HG03196 (cell line): Measurements from ENCODE around the gene RAB24.
"Not testable (repeated sequence)": the region's sequence is repeated elsewhere in the genome, so short reads cannot be mapped to it uniquely, and the experiment has no call there.

Experiments
- ATAC-seq: cut with Tn5 transposase; IDR thresholded peaks from one replicate; pipeline ENCODE4 v1.9.1; 2021; ENCODE audit not compliant: unreplicated experiment

RAB24 gene

DNA sequence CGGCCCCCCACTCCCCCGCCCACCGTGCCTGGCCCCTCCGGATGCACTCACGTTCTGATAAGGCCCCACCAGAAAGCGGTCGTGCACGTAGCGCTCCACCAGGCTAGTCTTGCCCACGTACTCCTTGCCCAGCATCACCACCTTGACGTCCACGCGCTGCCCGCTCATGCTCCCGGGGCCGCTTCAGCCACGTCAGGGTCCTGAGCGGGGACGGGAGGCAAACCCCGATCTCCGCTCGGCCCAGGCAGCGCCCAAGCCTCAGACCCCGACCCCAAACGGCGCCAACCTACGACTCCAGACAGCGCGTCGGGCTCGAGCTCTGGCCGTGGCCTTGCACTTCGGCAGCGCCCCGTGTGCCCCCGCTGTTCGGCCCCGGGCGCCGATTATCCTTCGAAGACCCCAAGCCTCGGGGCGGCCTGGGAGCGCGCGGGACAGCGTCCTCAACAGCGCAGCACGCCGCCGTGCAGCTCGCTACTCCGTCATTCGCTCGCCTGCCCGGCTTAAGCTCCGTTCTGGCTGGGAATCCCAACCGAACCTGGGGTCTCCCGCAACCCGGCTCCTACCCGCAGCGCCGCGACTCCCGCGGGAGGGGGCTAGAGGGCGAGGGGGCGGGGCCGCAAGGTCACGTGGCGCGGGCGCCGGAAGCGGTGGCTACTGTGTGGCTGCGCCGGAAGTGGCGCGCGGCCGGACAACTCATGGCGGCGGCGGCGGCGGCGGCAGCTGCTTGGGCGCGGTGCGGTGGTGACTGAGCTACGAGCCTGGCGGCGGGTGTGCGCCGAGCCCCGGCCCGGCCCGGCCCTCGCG lies at the start of gene RAB24, which contains the start of gene PRELID1:
TSS of gene RAB24 (minus strand) at position 599 of the 804 bp plus-strand sequence. CDS start at position 168, 431 bp downstream.
TSS of gene PRELID1 (plus strand) at position 679 of the 804 bp plus-strand sequence. CDS start 187 bp downstream, outside the sequence.
- ATAC-seq: peak; percentile 53

- ATAC-seq: no peak
Measured at GRCh38 chr5:177353093-177353492, 49.6 kb upstream of the RAB24 start.

DNA sequence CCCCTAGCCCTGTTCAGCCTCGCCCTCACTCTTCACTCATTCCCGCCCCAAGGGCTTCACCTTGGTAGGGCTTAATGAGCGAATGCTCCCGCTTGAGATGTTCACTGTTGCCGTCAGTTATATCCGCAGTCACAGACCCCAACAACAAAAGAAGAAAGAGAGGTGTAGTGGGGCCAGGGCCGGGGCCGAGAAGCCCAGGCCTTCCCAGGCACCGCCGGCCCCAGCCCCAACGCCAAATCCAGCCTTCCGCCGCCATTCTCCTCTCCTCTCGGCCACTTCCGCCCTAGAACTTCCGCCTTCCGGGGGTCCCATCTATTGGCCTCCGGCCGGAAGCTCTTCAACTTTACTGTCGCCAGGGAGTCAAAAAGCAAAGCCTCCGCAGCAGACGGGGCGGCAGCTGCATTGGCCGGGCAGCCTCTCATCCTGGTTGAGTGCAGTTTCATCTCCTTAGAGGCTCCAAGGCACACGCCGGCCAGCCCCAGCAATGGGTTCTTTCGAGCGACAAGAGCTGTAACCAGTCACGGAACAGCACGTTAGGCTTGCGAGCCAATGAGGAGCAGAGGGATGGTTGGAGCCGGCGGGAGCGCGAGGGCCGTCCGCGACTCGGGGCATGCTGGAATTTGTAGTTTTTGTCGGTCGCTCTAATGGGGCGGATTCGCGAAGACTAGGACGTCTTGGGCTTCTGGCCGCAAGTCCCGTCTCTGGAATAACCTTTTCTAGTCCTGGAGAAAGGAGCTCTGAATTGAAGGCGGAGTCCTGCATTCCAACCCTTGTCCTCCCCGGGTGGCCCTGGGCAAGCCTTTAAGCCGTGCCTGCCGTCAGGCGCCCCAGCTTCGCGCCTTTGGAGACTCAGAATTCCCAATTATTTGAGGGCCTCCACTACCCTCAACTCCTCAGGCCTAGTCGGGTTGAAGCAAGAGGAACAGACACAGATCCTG lies 48.1 kb upstream of the RAB24 start, which contains the start of gene LMAN2:
TSS of gene LMAN2 (minus strand) at position 277 of the 938 bp plus-strand sequence. CDS start at position 256, 21 bp downstream.
- ATAC-seq: peak; percentile 89

- ATAC-seq: peak; percentile 13
Measured at GRCh38 chr5:177350776-177351391, 47.4 kb upstream of the RAB24 start.

GRCh38 chr5:177349762-177350161 lies 46.2 kb upstream of the RAB24 start:
- no peak for ATAC-seq

DNA sequence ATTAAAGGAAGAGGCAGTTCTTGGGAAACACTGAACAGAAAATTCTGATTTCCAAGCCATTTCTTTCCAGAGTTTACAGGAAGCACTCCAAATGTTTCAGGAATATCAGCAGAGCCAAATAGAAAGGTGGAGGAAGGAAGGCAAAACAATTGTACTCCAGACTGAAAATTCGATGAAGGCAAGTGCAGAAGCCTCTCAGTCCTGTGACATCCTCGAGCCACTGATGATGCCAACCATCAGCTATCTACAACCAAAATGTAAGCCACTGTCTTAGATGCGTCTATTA lies 45.8 kb upstream of the RAB24 start:
- ATAC-seq: no peak

- ATAC-seq: no peak
Measured at GRCh38 chr5:177347699-177348098, 44.2 kb upstream of the RAB24 start.

DNA sequence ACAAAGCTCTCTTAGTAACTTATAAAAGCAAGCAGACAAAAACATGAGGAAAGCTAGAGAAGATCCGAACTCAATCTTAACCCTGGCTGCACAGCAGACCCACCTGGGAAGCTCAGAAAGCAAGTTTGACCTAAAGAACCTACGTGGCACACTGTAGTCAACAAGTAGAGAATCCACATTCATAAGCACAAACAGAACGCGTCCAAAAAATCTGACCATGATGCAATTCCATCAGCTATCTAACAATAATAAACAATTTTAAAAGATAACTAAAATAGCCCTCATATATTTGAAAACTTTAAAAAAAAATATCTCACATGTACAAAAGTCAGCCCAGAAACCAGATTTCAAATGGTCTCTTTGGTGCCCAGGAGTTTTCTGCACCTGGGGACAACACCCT lies 43.3 kb upstream of the RAB24 start:
- ATAC-seq: no peak

DNA sequence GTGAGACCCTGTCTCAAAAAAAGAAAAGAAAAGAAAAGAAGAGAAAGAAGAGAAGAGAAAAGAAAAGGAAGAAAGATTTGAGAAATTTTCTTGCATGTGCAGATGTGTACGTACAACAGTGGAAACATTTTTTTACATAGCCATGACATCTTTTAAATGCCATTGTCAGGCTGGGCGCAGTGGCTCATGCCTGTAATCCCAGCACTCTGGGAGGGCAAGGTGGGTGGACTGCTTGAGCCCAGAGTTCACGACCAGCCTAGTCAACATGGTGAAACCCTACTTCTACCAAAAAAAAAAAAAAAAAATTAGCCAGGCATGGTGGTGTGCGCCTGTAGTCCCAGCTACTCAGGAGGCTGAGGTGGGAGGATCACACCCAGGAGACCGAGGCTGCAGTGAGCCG lies 41.4 kb upstream of the RAB24 start:
- ATAC-seq: no peak

DNA sequence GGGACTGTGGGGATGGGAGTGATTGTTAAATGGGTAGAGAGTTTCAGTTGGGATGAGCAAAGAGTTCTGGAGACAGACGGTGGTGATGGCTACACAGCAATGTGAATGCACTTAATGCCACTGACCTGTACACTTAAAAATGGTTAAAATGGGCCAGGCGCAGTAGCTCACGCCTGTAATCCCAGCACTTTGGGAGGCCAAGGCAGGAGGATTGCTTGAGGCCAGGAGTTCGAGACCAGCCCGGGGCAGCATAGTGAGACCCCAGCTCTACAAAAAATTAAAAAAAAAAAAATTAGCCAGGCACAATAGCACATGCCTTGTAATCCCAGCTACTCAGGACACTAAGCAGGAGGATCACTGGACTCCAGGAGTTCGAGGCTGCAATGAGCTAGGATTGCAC lies 40.3 kb upstream of the RAB24 start:
- no peak for ATAC-seq

- not testable (repeated sequence) for ATAC-seq
Measured at GRCh38 chr5:177343000-177343399, 39.5 kb upstream of the RAB24 start.

GRCh38 chr5:177339107-177339638 lies 35.7 kb upstream of the RAB24 start:
- no peak for ATAC-seq

DNA sequence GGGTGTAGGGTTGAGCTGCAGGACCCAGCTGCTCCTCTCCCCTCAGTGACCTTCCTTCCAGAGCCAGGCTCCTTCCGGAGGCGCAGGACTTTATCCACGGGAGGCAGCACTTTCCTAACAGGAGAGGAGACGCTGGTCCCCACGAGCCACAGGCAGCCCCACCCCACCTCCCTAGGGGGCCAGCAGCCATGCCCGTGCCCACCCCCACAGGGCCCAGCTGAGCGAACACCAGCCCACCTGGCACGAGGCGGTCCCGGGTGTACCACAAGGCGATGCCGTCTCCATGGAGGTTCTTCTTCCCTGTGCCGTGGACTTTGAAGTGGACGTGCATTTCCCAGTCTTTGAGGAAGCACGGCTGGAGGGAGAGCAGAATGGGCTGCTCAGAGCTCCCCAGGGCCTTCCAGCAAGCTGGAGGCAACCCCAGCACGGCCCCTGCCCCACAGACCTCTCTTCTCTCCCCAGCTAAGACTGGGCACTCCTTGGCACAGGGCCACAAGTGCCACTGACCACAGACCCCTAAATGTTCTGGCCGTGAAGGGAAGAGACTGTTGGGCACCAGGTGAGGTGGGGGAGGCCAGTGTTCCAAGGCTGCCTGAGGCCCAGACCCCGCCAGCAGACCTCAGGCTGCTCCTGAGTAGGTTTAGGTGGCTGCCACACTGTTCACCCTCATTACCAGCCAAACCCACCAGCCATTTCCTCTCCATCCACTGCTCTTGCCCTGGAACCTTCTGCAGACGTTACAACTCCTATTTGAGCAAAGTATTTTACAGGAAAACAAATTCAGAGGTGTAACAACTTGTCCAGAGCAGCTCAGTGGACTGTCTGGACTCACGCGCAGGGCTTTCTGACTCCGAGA lies 35.0 kb upstream of the RAB24 start:
- ATAC-seq: no peak

GRCh38 chr5:177336603-177337494 lies 33.3 kb upstream of the RAB24 start:
- no peak for ATAC-seq

DNA sequence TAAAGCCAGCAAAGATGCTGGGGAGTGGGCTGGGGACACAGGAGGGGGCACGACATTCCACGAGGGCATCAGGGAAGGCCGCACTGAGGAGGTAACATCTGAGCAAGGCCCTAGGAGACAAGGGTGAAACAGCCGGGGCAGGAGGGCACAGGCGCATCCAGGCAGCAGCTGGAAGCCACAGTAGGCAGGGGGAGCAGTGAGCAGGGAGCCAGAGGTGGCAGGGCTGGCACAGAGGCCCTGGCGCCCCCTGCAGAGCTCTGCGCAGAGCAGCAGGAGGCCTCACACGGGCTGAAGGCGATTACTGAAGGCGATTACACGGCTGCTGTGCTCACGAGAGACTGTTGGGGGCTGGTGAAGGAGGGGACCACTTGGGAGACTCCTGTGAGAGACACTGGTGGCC lies 32.6 kb upstream of the RAB24 start:
- ATAC-seq: no peak

GRCh38 chr5:177335701-177336065 lies 32.2 kb upstream of the RAB24 start:
- no peak for ATAC-seq

DNA sequence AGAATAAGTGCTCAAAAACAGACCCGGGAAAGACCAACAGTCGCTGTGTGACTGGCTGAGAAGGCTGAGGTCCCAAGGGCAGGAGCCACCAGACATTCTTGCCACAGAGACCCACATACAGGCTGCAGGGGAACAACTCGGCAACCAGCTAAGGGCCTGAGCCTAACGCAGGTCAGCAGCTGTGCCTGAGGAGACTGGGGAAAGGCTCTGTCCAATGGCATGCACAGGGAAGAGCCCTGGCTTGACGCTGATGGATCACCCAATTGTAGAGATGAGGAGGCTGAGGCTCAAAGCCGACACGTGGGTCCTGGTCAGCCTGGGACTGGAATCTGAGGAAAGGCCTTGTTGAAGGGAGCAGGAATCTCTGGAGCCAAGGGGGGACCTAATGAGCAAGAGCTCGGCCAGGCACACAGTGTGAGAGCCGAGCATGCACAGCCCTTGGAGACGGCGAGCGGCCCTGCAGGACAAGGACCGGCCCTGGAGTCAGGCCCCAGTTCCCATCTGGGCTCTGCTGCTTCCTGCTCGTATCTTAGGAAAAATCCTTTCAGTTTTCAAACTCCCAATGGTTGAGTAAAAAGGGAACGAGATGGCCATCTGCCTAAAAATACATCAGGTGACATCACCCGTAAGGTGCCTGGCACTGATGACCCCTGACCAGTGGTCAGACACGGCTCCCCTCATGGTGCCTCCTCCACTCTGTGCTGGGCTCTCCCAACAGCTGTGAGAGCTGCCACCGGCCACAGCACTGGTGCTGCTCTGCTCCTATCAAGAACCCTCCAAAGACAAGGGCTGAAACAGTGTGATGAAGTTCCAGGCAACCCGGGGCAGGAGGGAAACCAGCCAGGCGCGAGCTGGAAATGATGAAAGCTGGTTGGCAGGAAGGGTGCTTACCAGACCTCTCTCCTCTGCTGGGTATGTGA lies 31.5 kb upstream of the RAB24 start:
- no peak for ATAC-seq

- ATAC-seq: no peak
Measured at GRCh38 chr5:177334155-177334551, 30.6 kb upstream of the RAB24 start.
